Vagina (tissue), 2 donors: Measurements from ENCODE around the gene GRXCR1. TPM values are rescaled to one million over a fixed set of nuclear protein-coding genes. Genes with fewer than 3 reads are reported as not detected.

Experiments used
- DNase-seq, 2 donors: peaks; one replicate each; pipeline ENCODE4 v3.0.0-alpha.2; 2017; ENCODE audit errors: extremely low spot score in 2 of 2
- H3K27ac ChIP-seq: fragments of 200-600 bp; sonication (generic); one replicate; pipeline ENCODE4 v1.5.1; 2019
- H3K27me3 ChIP-seq: fragments of 200-600 bp; sonication (generic); one replicate; pipeline ENCODE4 v1.5.1; 2019
- H3K36me3 ChIP-seq, 2 donors: fragments of 200-600 bp; sonication (generic); one replicate each; pipeline ENCODE4 v1.5.1; 2017 to 2019
- H3K4me1 ChIP-seq: fragments of 200-600 bp; sonication (generic); one replicate; pipeline ENCODE4 v1.5.1; 2019
- H3K4me3 ChIP-seq, 2 donors: fragments of 200-600 bp; sonication (generic); 1 replicate in 1 of 2; 2 replicates in 1 of 2; pipeline ENCODE4 v1.5.1; 2016 to 2019
- H3K9me3 ChIP-seq: fragments of 200-600 bp; sonication (generic); one replicate; pipeline ENCODE4 v1.5.1; 2019
- POLR2A ChIP-seq, 2 donors: fragments of 450-650 bp; IDR thresholded peaks; one replicate each; pipeline ENCODE4 v1.6.1; 2017; ENCODE audit warnings: antibody characterized with exemption in 2 of 2, mild to moderate bottlenecking in 2 of 2, moderate library complexity in 2 of 2
- POLR2AphosphoS5 ChIP-seq, 2 donors: sonication (generic); formaldehyde crosslinking; IDR thresholded peaks; one replicate each; pipeline ENCODE4 v1.9.0; 2017; ENCODE audit warnings: antibody characterized with exemption in 2 of 2, mild to moderate bottlenecking in 2 of 2, low read depth in 1 of 2; ENCODE audit not compliant: insufficient read depth in 1 of 2
- intact Hi-C: fragments of 100-400 bp; cut with DNase I; formaldehyde crosslinking; loops from one replicate; pipeline ENCODE4 v1.15.1; 2023
- small RNA-seq: library from RNA; depleted of rRNA; stranded (forward); fragments of <200 nt; gene quantifications from one replicate; pipeline ENCODE3, GENCODE V24; 2016
- total RNA-seq: library from RNA; depleted of rRNA; stranded (reverse); fragments of >200 nt; gene quantifications from one replicate; pipeline ENCODE4 v1.2.3, GENCODE V29; 2016
- TF ChIP-seq, protein P1 (sequence below), 3 experiments: fragments of 450-650 bp in 2 of 3; fragments of 200-600 bp in 1 of 3; sonication (generic) in 1 of 3; IDR thresholded peaks; one replicate each; pipeline ENCODE4 v1.5.1; 2017 to 2019; ENCODE audit warnings: antibody characterized with exemption in 3 of 3, mild to moderate bottlenecking in 2 of 3, moderate library complexity in 2 of 3

The GRXCR1 gene
- total RNA-seq, 1 donor from 2014 or later: not detected

DNA sequence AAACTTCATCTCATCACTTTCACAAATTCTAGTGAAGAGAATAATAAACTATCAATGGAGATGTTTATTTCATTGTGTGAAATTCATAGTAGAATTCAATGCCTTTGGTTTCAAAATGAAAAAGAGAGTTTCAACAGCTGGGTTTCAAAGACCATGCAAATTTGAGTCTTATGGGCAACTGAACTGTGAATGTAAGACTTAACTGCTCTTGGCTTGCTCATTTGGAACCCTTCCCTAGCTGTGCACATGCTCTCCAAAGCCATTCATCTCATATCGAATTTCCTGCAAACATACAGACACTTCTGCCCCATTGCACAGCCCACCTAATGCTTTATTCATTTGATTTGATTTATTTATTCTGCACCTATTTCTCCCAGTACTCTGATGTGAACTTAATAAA lies 154.5 kb downstream of the GRXCR1 start:
- H3K4me1 ChIP-seq: no peaks in the 10 kb centered on the region
- intact Hi-C loops: no loop called here
- no peaks in the 10 kb centered on the region for H3K27me3 ChIP-seq
- no peak for DNase-seq
- H3K9me3 ChIP-seq: no peaks in the 10 kb centered on the region
- H3K4me3 ChIP-seq: no peak overlapping the region
- TF ChIP-seq POLR2AphosphoS5 (IDR thresholded peaks at IDR 0.05; ENCODE audit: insufficient read depth in 1 of 2, low read depth in 1 of 2): no peak
- TF ChIP-seq, protein P1, sequence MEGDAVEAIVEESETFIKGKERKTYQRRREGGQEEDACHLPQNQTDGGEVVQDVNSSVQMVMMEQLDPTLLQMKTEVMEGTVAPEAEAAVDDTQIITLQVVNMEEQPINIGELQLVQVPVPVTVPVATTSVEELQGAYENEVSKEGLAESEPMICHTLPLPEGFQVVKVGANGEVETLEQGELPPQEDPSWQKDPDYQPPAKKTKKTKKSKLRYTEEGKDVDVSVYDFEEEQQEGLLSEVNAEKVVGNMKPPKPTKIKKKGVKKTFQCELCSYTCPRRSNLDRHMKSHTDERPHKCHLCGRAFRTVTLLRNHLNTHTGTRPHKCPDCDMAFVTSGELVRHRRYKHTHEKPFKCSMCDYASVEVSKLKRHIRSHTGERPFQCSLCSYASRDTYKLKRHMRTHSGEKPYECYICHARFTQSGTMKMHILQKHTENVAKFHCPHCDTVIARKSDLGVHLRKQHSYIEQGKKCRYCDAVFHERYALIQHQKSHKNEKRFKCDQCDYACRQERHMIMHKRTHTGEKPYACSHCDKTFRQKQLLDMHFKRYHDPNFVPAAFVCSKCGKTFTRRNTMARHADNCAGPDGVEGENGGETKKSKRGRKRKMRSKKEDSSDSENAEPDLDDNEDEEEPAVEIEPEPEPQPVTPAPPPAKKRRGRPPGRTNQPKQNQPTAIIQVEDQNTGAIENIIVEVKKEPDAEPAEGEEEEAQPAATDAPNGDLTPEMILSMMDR (IDR thresholded peaks at IDR 0.05): no peak
- no peak for TF ChIP-seq POLR2A (IDR thresholded peaks at IDR 0.05)
- no peak overlapping the region for H3K27ac ChIP-seq
- no peaks in the 10 kb centered on the region for H3K36me3 ChIP-seq

DNA sequence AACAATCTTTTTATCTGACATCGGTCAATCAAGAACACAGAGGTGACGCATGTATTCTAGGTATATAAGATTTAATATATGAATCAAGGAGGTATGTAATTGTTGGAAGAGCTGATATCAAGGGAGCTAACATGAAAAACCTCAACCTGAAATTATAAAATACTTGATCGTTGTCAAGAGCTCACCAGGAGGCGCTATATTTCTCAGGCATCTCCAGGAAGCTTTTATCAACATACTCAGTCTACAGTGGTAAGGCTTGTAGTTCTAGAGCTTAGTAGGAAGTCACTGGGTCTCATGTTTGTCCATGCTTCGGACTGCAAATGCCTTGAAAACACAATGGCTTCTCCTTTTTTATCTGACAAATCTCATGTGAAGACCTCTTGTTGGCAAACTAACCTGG lies 156.1 kb downstream of the GRXCR1 start:
- no peak for DNase-seq
- intact Hi-C loops: no loop called here

DNA sequence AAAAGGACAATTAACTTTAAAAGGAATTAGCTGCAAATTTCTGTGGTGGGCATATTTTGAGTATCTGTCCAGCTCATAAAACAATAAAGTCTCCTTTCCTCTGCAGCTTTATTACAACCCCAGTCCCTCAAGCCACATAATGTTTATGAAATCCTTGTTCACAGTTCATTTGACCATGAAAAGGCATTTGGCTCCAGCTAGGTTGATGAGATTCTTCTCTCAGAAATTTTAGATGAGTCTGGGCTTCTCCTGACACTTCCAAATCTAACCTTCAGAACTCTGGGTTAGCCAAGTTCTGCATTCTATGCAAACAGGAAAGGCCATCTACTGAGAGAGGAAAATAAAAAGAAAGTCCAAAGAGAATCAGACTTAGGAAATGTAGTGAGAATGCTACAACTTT lies 156.8 kb downstream of the GRXCR1 start:
- TF ChIP-seq POLR2AphosphoS5 (IDR thresholded peaks at IDR 0.05; ENCODE audit: insufficient read depth in 1 of 2, low read depth in 1 of 2): no peak
- TF ChIP-seq, protein P1 (IDR thresholded peaks at IDR 0.05): no peak
- no peak for TF ChIP-seq POLR2A (IDR thresholded peaks at IDR 0.05)
- intact Hi-C loops: no loop called here
- Histone ChIP-seq H3K36me3 (no peaks in the 10 kb centered on the region), H3K9me3 (no peaks in the 10 kb centered on the region), H3K27ac (no peak overlapping the region), H3K27me3 (no peaks in the 10 kb centered on the region), H3K4me1 (no peaks in the 10 kb centered on the region), H3K4me3 (no peak overlapping the region)
- no peak for DNase-seq

More for the DNA sequence above, 156.1 kb downstream of the GRXCR1 start:
- Histone ChIP-seq H3K27ac (no peak overlapping the region), H3K9me3 (no peaks in the 10 kb centered on the region), H3K36me3 (no peaks in the 10 kb centered on the region), H3K4me3 (no peak overlapping the region), H3K27me3 (no peaks in the 10 kb centered on the region), H3K4me1 (no peaks in the 10 kb centered on the region)
- TF ChIP-seq POLR2A (IDR thresholded peaks at IDR 0.05) (no peak), POLR2AphosphoS5 (IDR thresholded peaks at IDR 0.05; ENCODE audit: insufficient read depth in 1 of 2, low read depth in 1 of 2) (no peak)
- TF ChIP-seq, protein P1 (IDR thresholded peaks at IDR 0.05): no peak

DNA sequence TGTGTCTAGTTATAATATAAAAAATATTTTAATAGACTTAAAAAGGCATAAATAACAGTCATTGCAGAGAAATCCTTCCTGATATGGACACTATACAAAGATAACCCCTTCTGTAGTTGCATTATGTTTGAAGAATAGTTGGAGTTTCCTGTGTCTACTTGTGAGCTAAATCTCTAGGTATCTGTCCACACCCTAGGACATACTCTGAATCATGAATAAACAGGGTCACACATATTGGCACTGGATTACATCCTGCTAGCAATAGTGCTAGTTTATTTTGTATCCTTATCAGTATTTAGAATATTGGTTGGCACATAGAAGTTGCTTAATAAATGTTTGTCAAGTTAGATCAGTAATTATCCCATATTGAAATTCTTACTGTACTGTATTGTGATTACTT lies 173.9 kb downstream of the GRXCR1 start:
- H3K9me3 ChIP-seq: no peaks in the 10 kb centered on the region
- H3K4me1 ChIP-seq: no peaks in the 10 kb centered on the region
- intact Hi-C loops: no loop called here
- H3K27ac ChIP-seq: no peak overlapping the region
- H3K4me3 ChIP-seq: no peak overlapping the region
- H3K27me3 ChIP-seq: no peaks in the 10 kb centered on the region
- no peaks in the 10 kb centered on the region for H3K36me3 ChIP-seq
- TF ChIP-seq POLR2A (IDR thresholded peaks at IDR 0.05) (no peak), POLR2AphosphoS5 (IDR thresholded peaks at IDR 0.05; ENCODE audit: insufficient read depth in 1 of 2, low read depth in 1 of 2) (no peak)
- TF ChIP-seq, protein P1 (IDR thresholded peaks at IDR 0.05): no peak
- no peak for DNase-seq

DNA sequence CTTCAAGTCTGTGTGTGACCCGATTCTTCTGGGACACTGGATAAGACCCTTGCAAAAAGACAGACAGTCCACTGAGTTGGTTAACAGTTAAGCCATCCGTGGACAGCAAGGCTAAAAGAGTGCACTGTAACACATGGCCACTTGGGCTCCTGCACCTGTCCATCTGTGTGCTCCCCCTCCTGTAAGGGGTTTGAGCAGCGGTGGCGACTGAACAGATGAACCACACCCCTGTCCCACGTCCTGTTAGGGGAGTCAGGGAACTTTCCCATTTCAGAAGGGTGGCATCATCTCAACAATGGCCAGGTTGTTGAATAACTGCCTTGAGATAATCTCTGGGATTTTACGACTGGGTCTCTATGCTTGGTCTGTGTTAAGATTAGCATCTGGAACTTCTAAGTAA lies 178.6 kb downstream of the GRXCR1 start:
- TF ChIP-seq POLR2AphosphoS5 (IDR thresholded peaks at IDR 0.05; ENCODE audit: insufficient read depth in 1 of 2, low read depth in 1 of 2) (no peak), POLR2A (IDR thresholded peaks at IDR 0.05) (no peak)
- TF ChIP-seq, protein P1 (IDR thresholded peaks at IDR 0.05): no peak
- H3K27ac ChIP-seq: no peak overlapping the region
- no peaks in the 10 kb centered on the region for H3K36me3 ChIP-seq
- no peak overlapping the region for H3K4me3 ChIP-seq
- no peaks in the 10 kb centered on the region for H3K9me3 ChIP-seq
- intact Hi-C loops: no loop called here
- no peak for DNase-seq
- no peaks in the 10 kb centered on the region for H3K4me1 ChIP-seq
- no peaks in the 10 kb centered on the region for H3K27me3 ChIP-seq

Small RNA genes within 50 kb of the gene (small RNA-seq; reads per million reads assigned to genes)
- gene RN7SKP82: not detected

Other genes starting within 250 kb of the GRXCR1 start
- gene ATP8A1, start 235.6 kb upstream of the GRXCR1 start, total RNA-seq: 10.8 TPM